Measurements from ENCODE around the gene GABBR2.

The GABBR2 gene

GRCh38 chr9:98567540-98568233 is 141.0 kb downstream of the GABBR2 start:
- no peak for DNase-seq

DNA sequence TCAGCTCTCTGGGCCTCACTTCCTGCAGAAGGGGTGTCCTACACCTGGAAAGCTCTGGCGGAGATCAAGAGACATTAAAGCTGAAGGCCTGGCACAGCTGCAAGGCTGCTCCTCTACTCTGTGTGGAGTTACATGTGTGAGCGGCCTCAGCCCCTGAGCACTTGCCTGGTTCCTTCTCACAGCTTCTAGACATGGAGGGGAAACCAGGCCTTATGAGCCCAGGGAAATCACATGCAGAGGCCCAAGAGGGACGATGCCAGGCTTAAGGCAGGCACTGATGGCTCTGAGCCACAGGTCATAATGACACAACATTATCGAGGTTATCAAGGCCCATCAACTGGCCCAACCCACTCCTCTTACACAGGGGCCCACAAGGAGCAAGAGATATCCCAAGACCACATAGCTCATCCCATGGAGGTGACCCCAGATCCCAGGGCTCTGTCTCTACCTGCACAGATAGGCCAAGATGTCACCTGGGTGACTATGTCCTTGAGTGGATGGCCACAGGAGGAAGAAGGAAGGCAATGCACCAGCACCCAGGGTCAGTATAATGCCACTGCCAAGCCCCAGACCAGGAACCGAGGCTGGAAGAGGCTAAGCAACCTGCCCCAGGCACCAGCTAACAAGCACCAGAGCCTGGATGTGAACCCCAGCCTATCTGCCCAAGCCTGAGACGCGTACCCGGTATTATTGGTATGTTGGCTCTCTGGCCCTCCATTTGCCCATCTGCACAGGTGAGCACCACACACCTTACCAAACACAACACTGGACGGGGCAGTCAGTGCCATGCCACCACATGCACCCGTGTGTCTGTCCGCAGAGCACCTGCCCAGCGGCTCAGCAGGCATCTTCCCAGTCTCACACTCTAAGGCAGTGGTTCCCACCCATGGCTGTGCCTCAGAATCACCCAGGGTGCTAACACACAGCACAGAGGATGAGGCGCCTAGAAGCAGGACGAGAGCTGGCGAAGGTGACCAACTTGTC is 143.3 kb downstream of the GABBR2 start:
- no peak for DNase-seq

DNA sequence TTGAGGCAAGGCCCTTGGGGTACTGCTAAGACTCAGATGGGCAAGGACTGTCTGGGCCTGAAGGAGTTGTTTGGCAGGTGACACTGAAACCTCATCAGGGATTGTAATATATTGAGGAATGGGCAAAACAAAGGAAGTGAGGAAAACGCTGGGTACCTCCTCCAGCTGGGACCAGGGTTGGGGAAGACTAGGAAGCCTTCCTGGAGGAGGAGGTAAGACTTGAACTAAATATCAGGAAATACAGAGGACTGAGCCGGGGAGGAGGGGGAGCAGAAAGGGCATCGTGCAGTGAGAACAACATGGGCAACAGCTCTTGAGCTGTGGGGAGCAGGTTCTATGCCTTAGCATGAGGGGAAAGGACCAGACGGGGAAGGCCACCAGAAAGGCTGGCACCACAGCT is 144.0 kb downstream of the GABBR2 start:
- no peak for DNase-seq

GRCh38 chr9:98563988-98564387 is 144.7 kb downstream of the GABBR2 start:
- DNase-seq, result no peak

- DNase-seq, result no peak
Observed at GRCh38 chr9:98563212-98563907, 145.4 kb downstream of the GABBR2 start.

GRCh38 chr9:98559561-98559960 is 149.2 kb downstream of the GABBR2 start:
- DNase-seq, result no peak

GRCh38 chr9:98558575-98558974 is 150.2 kb downstream of the GABBR2 start:
- no peak for DNase-seq

GRCh38 chr9:98556511-98556910 is 152.2 kb downstream of the GABBR2 start:
- no peak for DNase-seq

DNA sequence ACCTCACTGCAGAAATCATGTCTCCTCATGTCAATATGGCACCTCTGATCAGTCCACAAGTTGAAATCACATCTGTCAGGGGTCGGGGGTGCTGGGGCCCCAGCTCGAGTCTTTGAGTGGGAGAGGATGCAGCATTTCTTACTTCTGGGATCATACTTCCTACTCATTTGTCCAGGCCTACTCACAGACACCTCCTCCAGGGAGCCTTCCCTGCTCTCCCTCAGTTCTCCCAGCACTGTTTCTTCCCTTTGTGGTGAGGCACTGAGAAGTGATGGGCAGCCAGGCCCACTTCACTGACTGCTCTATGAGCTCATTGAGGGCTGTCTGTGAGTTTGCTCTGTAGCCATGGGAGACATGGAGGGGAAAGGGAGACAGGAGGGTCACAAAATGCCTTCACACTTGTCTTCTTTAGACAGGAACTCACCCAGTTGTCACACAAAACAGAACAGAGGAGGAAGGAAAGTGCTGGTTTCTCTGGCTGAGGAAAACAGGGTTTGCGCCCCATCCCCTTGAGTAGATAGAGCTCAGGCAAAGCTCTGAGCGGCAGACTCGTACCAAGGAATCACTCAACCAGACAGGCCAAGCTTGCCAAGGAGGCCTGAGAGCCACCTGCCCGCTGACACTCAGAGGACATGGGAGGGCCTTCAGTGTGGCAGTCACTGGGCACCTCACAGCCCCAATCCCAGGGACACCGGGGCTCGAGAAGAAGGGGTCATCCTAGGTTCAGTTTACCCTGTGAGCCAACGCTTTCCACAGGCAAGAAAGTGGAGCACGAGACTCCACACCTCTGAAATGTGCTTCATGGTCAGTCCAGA is 152.9 kb downstream of the GABBR2 start:
- DNase-seq, result no peak

GRCh38 chr9:98554752-98555151 is 154.0 kb downstream of the GABBR2 start:
- no peak for DNase-seq

GRCh38 chr9:98552331-98552730 is 156.4 kb downstream of the GABBR2 start:
- no peak for DNase-seq

DNA sequence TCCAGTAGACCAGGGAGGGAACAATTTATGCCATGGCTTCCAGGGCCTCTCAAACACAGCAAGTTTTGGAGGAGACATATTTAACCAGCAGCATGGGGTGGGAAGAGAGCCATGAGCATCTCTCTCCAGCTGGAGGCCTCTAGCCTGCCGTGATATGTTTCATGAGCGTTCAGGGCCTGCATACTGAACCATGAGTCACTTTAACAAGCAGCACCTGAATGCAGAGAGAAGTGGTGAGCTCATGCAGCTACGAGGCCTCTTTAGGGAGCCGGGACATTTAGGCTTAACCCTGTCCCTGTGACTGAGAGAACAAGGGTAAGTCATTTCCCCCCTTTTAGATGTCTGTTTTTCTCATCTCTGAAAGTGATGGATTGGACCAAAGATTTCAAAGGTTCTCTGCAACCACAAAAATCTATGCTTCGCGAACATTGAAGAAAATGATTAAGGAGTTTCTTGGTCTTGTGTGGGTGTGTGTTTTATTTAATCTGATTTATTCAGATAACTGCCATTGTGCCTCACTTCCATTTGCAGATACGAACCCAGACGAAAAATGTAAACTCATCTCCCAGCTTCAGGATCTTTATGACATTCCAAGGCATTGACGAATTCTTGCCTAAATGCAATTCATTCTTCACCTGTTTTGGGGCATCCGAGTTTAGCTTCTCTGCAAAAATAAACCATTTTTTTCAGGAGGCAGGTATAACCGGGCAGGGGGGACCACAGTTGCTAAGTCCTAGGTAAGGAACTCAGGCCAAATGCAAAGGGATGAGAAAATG is 157.0 kb downstream of the GABBR2 start:
- DNase-seq, result no peak

DNA sequence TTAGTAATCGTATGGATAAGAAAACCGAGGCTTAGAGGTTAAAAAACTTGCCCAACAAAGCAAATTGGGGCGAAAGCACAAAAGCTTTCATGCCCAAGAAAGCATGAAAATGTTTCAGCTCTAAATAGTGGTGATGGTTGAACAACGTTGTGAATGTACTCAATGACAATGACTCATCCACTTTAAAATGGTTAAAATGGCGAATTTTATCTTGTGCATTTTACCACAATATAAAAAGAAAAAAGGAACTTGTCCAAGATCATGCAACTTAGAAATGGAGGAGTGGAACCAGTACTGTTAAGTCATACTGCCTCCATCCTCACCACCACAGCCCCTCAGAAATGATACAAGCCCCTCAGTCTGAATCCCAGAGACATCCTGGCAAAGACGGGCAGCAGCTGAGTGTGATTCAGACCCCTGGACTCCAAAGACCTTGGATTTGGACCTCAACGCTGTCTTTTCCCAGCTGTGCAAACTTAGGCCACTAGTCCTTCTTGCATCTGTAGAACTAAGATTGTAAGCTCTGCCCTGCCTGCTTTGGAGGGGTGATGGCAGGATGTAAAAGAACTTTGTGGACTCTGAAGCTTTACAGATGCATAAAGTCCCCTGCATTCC is 158.4 kb downstream of the GABBR2 start:
- no peak for DNase-seq

DNA sequence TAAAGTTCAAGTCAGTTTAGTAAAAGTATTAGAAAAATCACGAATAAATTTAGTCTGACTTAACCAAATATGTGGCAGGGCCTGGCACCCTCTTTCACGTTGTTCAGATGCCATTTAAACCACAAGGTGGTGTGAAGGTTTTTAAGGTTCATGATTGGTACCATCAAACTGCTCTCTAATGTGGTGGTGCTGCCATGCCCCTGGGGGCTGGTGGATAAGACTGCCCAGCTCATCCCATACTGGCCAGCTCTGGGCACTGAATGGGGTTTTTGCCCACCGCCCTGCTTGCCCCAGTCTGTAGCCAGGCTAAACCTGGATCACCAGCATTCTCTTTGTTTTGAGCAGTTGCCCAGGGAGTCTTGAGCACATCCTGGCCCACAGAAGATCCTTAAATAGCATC is 159.3 kb downstream of the GABBR2 start:
- DNase-seq, result no peak

DNA sequence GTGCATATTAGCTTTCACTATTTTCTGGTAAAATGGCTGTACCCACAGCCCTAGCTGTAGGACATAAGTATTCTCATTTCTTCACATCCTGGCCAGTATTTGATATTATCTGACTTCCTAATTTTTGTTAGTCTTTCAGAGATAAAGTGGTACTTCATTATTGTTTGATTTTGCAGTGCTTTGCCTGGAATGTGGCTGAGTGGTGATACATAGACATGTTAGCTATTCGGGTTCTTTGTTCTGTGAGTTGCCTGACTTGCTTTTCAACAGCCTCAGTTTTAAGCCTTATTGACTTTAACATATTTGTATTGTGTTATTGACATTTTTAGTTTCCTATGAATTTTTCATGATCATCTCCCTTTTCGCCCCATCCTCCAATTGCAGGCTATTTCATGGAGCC is 161.1 kb downstream of the GABBR2 start:
- DNase-seq, result no peak

DNA sequence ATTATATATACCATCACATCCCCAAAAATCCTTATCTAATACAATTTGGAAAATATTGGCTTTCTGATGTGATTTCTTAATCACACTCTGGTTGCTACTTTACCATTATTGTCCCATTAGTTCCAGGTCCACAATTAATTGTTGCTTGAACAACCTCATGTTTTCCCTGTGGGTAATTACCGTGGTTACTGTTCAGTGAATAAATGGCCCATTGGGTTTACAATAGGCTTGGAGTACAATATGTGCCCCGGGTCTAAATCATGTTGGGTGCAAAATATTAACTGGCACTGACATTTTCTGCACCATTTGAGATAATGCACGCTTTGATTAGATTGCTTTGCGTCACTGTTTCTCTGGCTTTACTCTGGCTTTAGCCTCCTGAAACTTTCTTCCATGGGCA is 163.7 kb downstream of the GABBR2 start:
- no peak for DNase-seq

GRCh38 chr9:98541684-98542230 is 167.0 kb downstream of the GABBR2 start:
- DNase-seq, result no peak

DNA sequence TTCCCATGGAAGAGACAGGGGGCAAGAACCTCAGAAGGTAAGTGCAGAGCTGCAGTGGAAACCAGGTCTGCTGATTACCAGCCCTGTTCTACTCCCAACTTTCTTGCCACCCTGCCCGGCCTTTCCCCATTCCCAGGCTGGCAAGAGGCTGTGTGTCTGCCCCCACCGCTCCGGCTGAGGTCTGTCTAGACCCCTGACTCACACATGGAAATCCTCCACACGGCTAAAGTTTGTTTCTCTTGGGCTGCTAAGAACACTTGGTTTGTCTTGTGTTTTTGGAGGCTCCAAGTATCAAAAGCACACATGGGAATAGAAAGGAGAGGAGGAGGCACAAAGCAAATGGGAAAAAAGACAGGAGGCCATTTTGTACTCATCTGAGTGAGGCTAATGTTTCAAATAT is 168.3 kb downstream of the GABBR2 start:
- DNase-seq, result no peak

- no peak for DNase-seq
Observed at GRCh38 chr9:98539954-98540353, 168.8 kb downstream of the GABBR2 start.

GRCh38 chr9:98538626-98539031 is 170.1 kb downstream of the GABBR2 start:
- DNase-seq, result no peak

DNA sequence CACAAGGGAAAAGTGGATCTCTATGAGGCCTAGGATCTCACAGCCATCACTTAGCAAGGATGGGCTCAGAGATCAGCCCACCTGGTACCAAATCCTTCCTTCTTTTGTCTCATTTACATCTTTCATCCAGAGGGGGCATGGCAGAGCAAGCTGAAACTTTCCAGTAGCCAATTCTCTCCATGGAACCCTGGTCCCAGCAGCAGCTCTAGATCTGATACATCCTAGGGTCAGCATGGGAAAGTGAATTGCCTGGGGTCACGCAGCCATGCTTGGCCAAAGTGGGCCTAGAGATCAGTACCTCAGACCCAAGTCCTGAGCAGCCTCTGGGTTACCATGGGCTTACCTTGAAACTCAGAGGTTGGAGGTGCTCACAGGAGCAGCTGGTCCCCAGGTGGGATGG is 170.5 kb downstream of the GABBR2 start:
- no peak for DNase-seq

Data from activated CD8-positive, alpha-beta memory T cell treated with anti-CD3 and anti-CD28 coated beads, Interleukin-2, amount 50 U/mL, for 48 hours (primary cell).